Type B pancreatic cell (in vitro differentiated cells): ENCODE data around the gene ITGAE. TPM values are rescaled to one million over a fixed set of nuclear protein-coding genes. Genes with fewer than 3 reads are reported as not detected.

ENCODE experiments used
- DNase-seq: peaks from one replicate; pipeline ENCODE4 v3.0.0; 2021; ENCODE audit warnings: mixed read lengths; ENCODE audit not compliant: unreplicated experiment; ENCODE audit errors: extremely low spot score
- H3K27ac Mint-ChIP-seq: 2 replicates; pipeline ENCODE4 v1.8.0; 2021; ENCODE audit warnings: mild to moderate bottlenecking, mixed read lengths
- H3K27me3 Mint-ChIP-seq: 2 replicates; pipeline ENCODE4 v1.8.0; 2021; ENCODE audit warnings: mixed read lengths
- H3K36me3 Mint-ChIP-seq: 2 replicates; pipeline ENCODE4 v1.8.0; 2021; ENCODE audit warnings: mixed read lengths
- H3K4me1 Mint-ChIP-seq: one replicate; pipeline ENCODE4 v1.8.0; 2021; ENCODE audit warnings: mixed read lengths; ENCODE audit not compliant: unreplicated experiment
- H3K4me3 Mint-ChIP-seq: 2 replicates; pipeline ENCODE4 v1.8.0; 2021; ENCODE audit warnings: mild to moderate bottlenecking, mixed read lengths
- H3K9me3 Mint-ChIP-seq: 2 replicates; pipeline ENCODE4 v1.8.0; 2021; ENCODE audit warnings: mixed read lengths
- CTCF ChIP-seq: fragments of 200-600 bp; sonication (generic); conservative IDR thresholded peaks from 2 replicates; pipeline ENCODE4 v1.5.0; 2021; ENCODE audit warnings: antibody characterized with exemption, mild to moderate bottlenecking
- long read RNA-seq: library from polyadenylated mRNA; unstranded; transcript quantifications from one replicate; pipeline ENCODE4 v2.0.0, GENCODE V29; 2020
- total RNA-seq: library from RNA; stranded (reverse); gene quantifications from 2 replicates; pipeline ENCODE4 v1.2.1, GENCODE V29; 2021; ENCODE audit warnings: low replicate concordance

The ITGAE gene
- 21.0 and 28.8 TPM in 2 replicates for total RNA-seq
- long read RNA-seq, transcript ITGAE-207 (4 exons, 672 nt), result major isoform, 14 of 19 reads
- long read RNA-seq, transcript ITGAE-202 (5 exons, 721 nt), result minor isoform, 5 of 19 reads
- long read RNA-seq, partial matches to known transcripts, result 0 of 19 reads
- long read RNA-seq, other reads (novel, unspliced or antisense), result 0 of 19 reads

- TF ChIP-seq CTCF, result no peak
- Mint-ChIP-seq H3K9me3 (no peaks in the 10 kb centered on the region), H3K27ac (no peak within 1 kb of the TSS), H3K36me3 (no peaks in the 10 kb centered on the region), H3K27me3 (no peaks in the 10 kb centered on the region), H3K4me3 (no peak within 1 kb of the TSS), H3K4me1 (peaks cover 4% of the 10 kb centered on the region)
- DNase-seq, result no peak
Measured at GRCh38 chr17:3800362-3801271, at the start of gene ITGAE. ITGAE (minus strand) TSS chr17:3801188; CDS start chr17:3801144, 44 bp downstream.

GRCh38 chr17:3848229-3848835, 47.3 kb upstream of the ITGAE start:
- Mint-ChIP-seq H3K27me3 (peaks cover 3% of the 10 kb centered on the region), H3K36me3 (peaks cover 8% of the 10 kb centered on the region), H3K4me1 (peaks cover 13% of the 10 kb centered on the region), H3K4me3 (no peak overlapping the region), H3K9me3 (no peaks in the 10 kb centered on the region), H3K27ac (no peak overlapping the region)
- DNase-seq, result no peak
- no peak for TF ChIP-seq CTCF

GRCh38 chr17:3847165-3847670, 46.2 kb upstream of the ITGAE start:
- Mint-ChIP-seq H3K4me3 (peak overlapping the region; percentile 39), H3K27ac (no peak overlapping the region), H3K36me3 (peaks cover 8% of the 10 kb centered on the region), H3K4me1 (peaks cover 13% of the 10 kb centered on the region), H3K27me3 (peaks cover 3% of the 10 kb centered on the region), H3K9me3 (no peaks in the 10 kb centered on the region)
- DNase-seq, result no peak
- TF ChIP-seq CTCF, result no peak

- H3K4me3 Mint-ChIP-seq, result peak overlapping the region; percentile 96
- no peak for TF ChIP-seq CTCF
- no peak overlapping the region for H3K27ac Mint-ChIP-seq
- H3K9me3 Mint-ChIP-seq, result no peaks in the 10 kb centered on the region
- peaks cover 8% of the 10 kb centered on the region for H3K36me3 Mint-ChIP-seq
- peaks cover 13% of the 10 kb centered on the region for H3K4me1 Mint-ChIP-seq
- DNase-seq, result no peak
- peaks cover 3% of the 10 kb centered on the region for H3K27me3 Mint-ChIP-seq
Measured at GRCh38 chr17:3846437-3847164, 45.6 kb upstream of the ITGAE start.
